K562 (cell line): ENCODE data around the gene PRTFDC1. TPM values are rescaled to one million over a fixed set of nuclear protein-coding genes. Genes with fewer than 3 reads are reported as not detected.
A peak's percentile ranks its signal among the peaks of the same experiment; 100 is the strongest.

ENCODE experiments used
- BCOR ChIP-seq: fragments of 450-650 bp; IDR thresholded peaks from 2 replicates; pipeline ENCODE4 v1.6.1; 2016
- HDAC1 ChIP-seq, 2 experiments: fragments of 450-650 bp; IDR thresholded peaks; 2 replicates each; pipeline ENCODE4 v1.6.1; 2016 to 2017; ENCODE audit warnings: inconsistent platforms in 1 of 2, mild to moderate bottlenecking in 1 of 2, moderate library complexity in 1 of 2
- HIVEP1 ChIP-seq: fragments of 250-450 bp; sonication (Bioruptor Pico); IDR thresholded peaks from 2 replicates; pipeline ENCODE4 v1.4.0; 2020; ENCODE audit warnings: mild to moderate bottlenecking
- HSF4 ChIP-seq: fragments of 250-450 bp; sonication (Bioruptor Pico); IDR thresholded peaks from 2 replicates; pipeline ENCODE4 v2.1.2; 2022; ENCODE audit warnings: mild to moderate bottlenecking, moderate library complexity, borderline replicate concordance
- MTA1 ChIP-seq: fragments of 450-650 bp; IDR thresholded peaks from 2 replicates; pipeline ENCODE4 v1.6.1; 2017; ENCODE audit warnings: borderline replicate concordance
- NR1H2 ChIP-seq: sonication (generic); formaldehyde crosslinking; IDR thresholded peaks from 2 replicates; pipeline ENCODE4 v1.4.0; 2020; ENCODE audit warnings: mild to moderate bottlenecking, missing genetic modification reagents
- SNRNP70 ChIP-seq: fragments of 200-400 bp; formaldehyde crosslinking; optimal IDR thresholded peaks from 2 replicates; pipeline ENCODE3; 2017; ENCODE audit warnings: low read depth, low read length
- WHSC1 ChIP-seq: IDR thresholded peaks from one replicate; pipeline ENCODE4 v1.6.1; 2012; ENCODE audit warnings: low read length, control low read depth, inconsistent platforms
- ZC3H4 ChIP-seq: sonication (generic); formaldehyde crosslinking; IDR thresholded peaks from 2 replicates; pipeline ENCODE4 v1.9.0; 2021; ENCODE audit warnings: missing genetic modification reagents, borderline replicate concordance
- ZNF384 ChIP-seq: IDR thresholded peaks from 2 replicates; pipeline ENCODE4 v1.6.1; 2012; ENCODE audit warnings: low read depth, low read length, improper control_type of control experiment
- ZNF589 ChIP-seq: fragments of 200-800 bp; sonication (Bioruptor generic); IDR thresholded peaks from 2 replicates; pipeline ENCODE4 v1.6.1; 2016; ENCODE audit warnings: low read depth, missing genetic modification characterization, missing compliant biosample characterization
- ZZZ3 ChIP-seq: fragments of 450-650 bp; IDR thresholded peaks from 2 replicates; pipeline ENCODE4 v1.6.1; 2016; ENCODE audit warnings: antibody characterized with exemption, mild to moderate bottlenecking, moderate library complexity
- polyA plus RNA-seq, 8 experiments: library from polyadenylated mRNA; depleted of rRNA in 4 of 8; stranded (reverse) in 5 of 8; unstranded in 3 of 8; fragments of >200 nt; fragmentation: Nextera tagmentation in 2 of 8; fragmentation: Illumina TruSeq in 1 of 8; extraction: Ambion mirVana in 2 of 8; extraction: Trizol in 1 of 8; gene quantifications; 2 replicates each; pipeline versions ENCODE4 v1.2.1 to v1.2.3, GENCODE V29; 2011 to 2014; ENCODE audit warnings: inconsistent platforms in 1 of 8, missing spikeins in 1 of 8
- total RNA-seq, 7 experiments: library from RNA; depleted of rRNA in 6 of 7; stranded (reverse); fragments of >200 nt in 6 of 7; fragmentation: Illumina TruSeq in 2 of 7; extraction: Trizol in 2 of 7; gene quantifications; 2 replicates each; pipeline versions ENCODE4 v1.2.1 to v1.2.3, GENCODE V29; 2011 to 2021; ENCODE audit warnings: low replicate concordance in 1 of 7
- TF ChIP-seq, protein P1 (sequence below): fragments of 200-600 bp; sonication (generic); IDR thresholded peaks from one replicate; pipeline ENCODE4 v1.6.1; 2012; ENCODE audit warnings: mild to moderate bottlenecking, low read depth, low read length, inconsistent platforms
- TF ChIP-seq, protein P2 (sequence below): fragments of 450-650 bp; IDR thresholded peaks from 2 replicates; pipeline ENCODE4 v1.6.1; 2018; ENCODE audit warnings: mild to moderate bottlenecking, low read depth; ENCODE audit not compliant: partially characterized antibody
- TF ChIP-seq, protein P3 (sequence below): fragments of 450-650 bp; IDR thresholded peaks from 2 replicates; pipeline ENCODE4 v1.6.1; 2016; ENCODE audit warnings: antibody characterized with exemption

PRTFDC1 gene
- total and polyA plus RNA-seq, 9 of the 15 experiments (the other 6 are each of a cell fraction or from before 2014, with no cell fraction given): 7.0 to 27.6 (median 10.0) TPM

DNA sequence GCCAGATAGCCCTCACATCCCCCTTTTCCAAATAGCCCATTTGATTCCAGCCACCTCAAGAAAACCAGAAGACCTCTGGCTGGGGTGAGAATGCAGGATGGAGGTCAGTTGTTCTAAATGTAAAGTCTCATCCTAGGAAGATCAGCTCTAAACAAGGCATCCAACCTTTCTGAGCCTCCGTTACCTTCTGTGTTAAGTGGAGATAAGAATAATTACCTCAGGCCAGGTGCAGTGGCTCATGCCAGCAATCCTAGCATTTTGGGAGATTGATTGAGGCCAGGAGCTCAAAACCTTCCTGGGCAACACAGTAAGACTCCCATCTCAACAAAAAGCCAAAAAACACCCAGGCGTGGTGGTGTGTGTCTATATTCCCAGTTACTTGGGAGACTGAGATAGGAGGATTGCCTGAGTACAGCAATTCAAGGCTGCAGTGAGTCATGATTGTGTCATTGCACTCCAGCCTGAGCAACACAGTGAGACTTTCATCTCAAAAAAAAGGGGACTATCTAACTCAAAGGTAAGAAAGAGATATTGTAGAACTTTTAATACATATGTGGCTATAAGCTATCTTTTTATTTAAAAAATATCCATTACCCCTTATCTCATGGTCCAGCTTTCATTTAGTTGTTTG is 43.5 kb downstream of the PRTFDC1 start (continued):
- TF ChIP-seq, protein P1, sequence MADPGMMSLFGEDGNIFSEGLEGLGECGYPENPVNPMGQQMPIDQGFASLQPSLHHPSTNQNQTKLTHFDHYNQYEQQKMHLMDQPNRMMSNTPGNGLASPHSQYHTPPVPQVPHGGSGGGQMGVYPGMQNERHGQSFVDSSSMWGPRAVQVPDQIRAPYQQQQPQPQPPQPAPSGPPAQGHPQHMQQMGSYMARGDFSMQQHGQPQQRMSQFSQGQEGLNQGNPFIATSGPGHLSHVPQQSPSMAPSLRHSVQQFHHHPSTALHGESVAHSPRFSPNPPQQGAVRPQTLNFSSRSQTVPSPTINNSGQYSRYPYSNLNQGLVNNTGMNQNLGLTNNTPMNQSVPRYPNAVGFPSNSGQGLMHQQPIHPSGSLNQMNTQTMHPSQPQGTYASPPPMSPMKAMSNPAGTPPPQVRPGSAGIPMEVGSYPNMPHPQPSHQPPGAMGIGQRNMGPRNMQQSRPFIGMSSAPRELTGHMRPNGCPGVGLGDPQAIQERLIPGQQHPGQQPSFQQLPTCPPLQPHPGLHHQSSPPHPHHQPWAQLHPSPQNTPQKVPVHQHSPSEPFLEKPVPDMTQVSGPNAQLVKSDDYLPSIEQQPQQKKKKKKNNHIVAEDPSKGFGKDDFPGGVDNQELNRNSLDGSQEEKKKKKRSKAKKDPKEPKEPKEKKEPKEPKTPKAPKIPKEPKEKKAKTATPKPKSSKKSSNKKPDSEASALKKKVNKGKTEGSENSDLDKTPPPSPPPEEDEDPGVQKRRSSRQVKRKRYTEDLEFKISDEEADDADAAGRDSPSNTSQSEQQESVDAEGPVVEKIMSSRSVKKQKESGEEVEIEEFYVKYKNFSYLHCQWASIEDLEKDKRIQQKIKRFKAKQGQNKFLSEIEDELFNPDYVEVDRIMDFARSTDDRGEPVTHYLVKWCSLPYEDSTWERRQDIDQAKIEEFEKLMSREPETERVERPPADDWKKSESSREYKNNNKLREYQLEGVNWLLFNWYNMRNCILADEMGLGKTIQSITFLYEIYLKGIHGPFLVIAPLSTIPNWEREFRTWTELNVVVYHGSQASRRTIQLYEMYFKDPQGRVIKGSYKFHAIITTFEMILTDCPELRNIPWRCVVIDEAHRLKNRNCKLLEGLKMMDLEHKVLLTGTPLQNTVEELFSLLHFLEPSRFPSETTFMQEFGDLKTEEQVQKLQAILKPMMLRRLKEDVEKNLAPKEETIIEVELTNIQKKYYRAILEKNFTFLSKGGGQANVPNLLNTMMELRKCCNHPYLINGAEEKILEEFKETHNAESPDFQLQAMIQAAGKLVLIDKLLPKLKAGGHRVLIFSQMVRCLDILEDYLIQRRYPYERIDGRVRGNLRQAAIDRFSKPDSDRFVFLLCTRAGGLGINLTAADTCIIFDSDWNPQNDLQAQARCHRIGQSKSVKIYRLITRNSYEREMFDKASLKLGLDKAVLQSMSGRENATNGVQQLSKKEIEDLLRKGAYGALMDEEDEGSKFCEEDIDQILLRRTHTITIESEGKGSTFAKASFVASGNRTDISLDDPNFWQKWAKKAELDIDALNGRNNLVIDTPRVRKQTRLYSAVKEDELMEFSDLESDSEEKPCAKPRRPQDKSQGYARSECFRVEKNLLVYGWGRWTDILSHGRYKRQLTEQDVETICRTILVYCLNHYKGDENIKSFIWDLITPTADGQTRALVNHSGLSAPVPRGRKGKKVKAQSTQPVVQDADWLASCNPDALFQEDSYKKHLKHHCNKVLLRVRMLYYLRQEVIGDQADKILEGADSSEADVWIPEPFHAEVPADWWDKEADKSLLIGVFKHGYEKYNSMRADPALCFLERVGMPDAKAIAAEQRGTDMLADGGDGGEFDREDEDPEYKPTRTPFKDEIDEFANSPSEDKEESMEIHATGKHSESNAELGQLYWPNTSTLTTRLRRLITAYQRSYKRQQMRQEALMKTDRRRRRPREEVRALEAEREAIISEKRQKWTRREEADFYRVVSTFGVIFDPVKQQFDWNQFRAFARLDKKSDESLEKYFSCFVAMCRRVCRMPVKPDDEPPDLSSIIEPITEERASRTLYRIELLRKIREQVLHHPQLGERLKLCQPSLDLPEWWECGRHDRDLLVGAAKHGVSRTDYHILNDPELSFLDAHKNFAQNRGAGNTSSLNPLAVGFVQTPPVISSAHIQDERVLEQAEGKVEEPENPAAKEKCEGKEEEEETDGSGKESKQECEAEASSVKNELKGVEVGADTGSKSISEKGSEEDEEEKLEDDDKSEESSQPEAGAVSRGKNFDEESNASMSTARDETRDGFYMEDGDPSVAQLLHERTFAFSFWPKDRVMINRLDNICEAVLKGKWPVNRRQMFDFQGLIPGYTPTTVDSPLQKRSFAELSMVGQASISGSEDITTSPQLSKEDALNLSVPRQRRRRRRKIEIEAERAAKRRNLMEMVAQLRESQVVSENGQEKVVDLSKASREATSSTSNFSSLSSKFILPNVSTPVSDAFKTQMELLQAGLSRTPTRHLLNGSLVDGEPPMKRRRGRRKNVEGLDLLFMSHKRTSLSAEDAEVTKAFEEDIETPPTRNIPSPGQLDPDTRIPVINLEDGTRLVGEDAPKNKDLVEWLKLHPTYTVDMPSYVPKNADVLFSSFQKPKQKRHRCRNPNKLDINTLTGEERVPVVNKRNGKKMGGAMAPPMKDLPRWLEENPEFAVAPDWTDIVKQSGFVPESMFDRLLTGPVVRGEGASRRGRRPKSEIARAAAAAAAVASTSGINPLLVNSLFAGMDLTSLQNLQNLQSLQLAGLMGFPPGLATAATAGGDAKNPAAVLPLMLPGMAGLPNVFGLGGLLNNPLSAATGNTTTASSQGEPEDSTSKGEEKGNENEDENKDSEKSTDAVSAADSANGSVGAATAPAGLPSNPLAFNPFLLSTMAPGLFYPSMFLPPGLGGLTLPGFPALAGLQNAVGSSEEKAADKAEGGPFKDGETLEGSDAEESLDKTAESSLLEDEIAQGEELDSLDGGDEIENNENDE: no peak
- TF ChIP-seq, protein P2, sequence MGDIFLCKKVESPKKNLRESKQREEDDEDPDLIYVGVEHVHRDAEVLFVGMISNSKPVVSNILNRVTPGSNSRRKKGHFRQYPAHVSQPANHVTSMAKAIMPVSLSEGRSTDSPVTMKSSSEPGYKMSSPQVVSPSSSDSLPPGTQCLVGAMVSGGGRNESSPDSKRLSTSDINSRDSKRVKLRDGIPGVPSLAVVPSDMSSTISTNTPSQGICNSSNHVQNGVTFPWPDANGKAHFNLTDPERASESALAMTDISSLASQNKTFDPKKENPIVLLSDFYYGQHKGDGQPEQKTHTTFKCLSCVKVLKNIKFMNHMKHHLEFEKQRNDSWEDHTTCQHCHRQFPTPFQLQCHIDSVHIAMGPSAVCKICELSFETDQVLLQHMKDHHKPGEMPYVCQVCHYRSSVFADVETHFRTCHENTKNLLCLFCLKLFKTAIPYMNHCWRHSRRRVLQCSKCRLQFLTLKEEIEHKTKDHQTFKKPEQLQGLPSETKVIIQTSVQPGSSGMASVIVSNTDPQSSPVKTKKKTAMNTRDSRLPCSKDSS: no peak
- TF ChIP-seq ZZZ3: no peak
- no peak for TF ChIP-seq ZC3H4 (CRISPR knock-in tag)
- TF ChIP-seq MTA1: no peak
- TF ChIP-seq, protein P3, sequence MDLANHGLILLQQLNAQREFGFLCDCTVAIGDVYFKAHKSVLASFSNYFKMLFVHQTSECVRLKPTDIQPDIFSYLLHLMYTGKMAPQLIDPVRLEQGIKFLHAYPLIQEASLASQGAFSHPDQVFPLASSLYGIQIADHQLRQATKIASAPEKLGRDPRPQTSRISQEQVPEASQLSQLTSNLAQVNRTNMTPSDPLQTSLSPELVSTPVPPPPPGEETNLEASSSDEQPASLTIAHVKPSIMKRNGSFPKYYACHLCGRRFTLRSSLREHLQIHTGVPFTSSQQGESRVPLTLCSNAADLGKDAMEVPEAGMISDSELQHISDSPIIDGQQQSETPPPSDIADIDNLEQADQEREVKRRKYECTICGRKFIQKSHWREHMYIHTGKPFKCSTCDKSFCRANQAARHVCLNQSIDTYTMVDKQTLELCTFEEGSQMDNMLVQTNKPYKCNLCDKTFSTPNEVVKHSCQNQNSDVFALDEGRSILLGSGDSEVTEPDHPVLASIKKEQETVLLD: no peak
- no peak for TF ChIP-seq BCOR
- TF ChIP-seq ZNF589 (CRISPR knock-in tag): no peak
- TF ChIP-seq HIVEP1: no peak
- TF ChIP-seq NR1H2 (CRISPR knock-in tag): no peak
- no peak for TF ChIP-seq HDAC1 (IDR thresholded peaks at IDR 0.05)
- TF ChIP-seq HSF4 (CRISPR knock-in tag): no peak
- no peak for TF ChIP-seq WHSC1
- no peak for TF ChIP-seq SNRNP70
- peak; percentile 26; the same call in 1 of the 2 replicates for TF ChIP-seq ZNF384
